NCI-H2171 treated with DMSO at 0.1 percent for 48 hours (cell line): ENCODE results near the gene CEP85.

Experiments
- DNase-seq: peaks from one replicate; lab custom pipeline; 2025; lab: John Stamatoyannopoulos, UW

CEP85 gene

GRCh38 chr1:26233903-26234643, at the start of gene CEP85:
Gene CEP85, plus strand, starts transcription at chr1:26234200. Its CDS starts 5,584 bp downstream, at chr1:26239784.
- DNase-seq, result peak; percentile 98

- DNase-seq, result no peak
Measured at GRCh38 chr1:26184883-26185282, 49.1 kb upstream of the CEP85 start.

GRCh38 chr1:26187882-26188281, 46.1 kb upstream of the CEP85 start:
- no peak for DNase-seq

- DNase-seq, result no peak
Measured at GRCh38 chr1:26188477-26188876, 45.5 kb upstream of the CEP85 start.

GRCh38 chr1:26189331-26189730, 44.7 kb upstream of the CEP85 start:
- no peak for DNase-seq

DNA sequence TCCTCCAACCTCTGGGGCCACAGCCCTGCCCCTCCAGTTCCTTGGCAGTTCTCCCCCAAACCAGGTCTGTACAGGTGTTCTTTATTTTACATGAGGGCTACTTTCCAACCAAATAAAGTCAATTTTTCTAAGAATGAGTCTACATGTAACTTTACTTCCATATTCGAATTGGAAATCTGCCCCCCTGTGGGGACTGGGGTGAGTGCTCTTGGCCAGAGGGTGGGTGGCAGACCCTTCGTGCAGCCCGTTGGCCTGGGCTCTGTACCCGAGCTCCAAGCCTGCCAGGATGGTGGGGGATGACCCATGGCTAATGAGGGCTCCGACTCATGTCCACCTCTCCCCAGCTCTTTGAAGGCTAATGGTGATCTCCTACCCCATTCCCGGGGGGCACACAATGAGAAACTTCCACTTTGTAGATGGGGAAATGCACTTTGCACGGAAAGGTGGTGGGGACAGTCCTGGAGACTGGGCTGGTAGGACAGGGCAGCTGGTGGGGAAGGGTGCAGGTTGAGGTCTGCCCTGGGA, 44.2 kb upstream of the CEP85 start:
- DNase-seq, result no peak

GRCh38 chr1:26190373-26190987, 43.5 kb upstream of the CEP85 start, which contains the start of gene CATSPER4:
Gene CATSPER4, plus strand, starts transcription at chr1:26190602. Its CDS starts 26 bp downstream, at chr1:26190628.
- no peak for DNase-seq

GRCh38 chr1:26191739-26192138, 42.3 kb upstream of the CEP85 start:
- no peak for DNase-seq

DNA sequence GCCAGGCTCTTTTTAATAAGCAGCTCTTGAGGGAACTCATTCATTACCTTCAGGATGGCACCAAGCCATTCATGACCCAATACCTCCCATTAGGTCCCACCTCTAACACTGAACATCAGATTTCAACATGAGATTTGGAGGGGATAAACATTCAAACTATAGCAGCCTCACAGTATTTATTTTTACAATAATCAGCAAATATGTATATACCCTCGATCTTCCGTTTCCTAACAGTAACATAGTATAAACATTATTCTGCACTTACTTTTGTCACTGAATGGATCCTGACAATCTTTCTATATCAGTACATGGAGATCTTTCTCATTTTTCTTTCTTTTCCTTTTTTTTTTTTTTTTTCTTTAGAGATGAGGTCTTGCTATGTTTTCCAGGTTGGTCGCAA, 38.2 kb upstream of the CEP85 start:
- no peak for DNase-seq

- no peak for DNase-seq
Measured at GRCh38 chr1:26197301-26197700, 36.7 kb upstream of the CEP85 start.

- no peak for DNase-seq
Measured at GRCh38 chr1:26197813-26198212, 36.2 kb upstream of the CEP85 start.

GRCh38 chr1:26200413-26200812, 33.6 kb upstream of the CEP85 start:
- no peak for DNase-seq

DNA sequence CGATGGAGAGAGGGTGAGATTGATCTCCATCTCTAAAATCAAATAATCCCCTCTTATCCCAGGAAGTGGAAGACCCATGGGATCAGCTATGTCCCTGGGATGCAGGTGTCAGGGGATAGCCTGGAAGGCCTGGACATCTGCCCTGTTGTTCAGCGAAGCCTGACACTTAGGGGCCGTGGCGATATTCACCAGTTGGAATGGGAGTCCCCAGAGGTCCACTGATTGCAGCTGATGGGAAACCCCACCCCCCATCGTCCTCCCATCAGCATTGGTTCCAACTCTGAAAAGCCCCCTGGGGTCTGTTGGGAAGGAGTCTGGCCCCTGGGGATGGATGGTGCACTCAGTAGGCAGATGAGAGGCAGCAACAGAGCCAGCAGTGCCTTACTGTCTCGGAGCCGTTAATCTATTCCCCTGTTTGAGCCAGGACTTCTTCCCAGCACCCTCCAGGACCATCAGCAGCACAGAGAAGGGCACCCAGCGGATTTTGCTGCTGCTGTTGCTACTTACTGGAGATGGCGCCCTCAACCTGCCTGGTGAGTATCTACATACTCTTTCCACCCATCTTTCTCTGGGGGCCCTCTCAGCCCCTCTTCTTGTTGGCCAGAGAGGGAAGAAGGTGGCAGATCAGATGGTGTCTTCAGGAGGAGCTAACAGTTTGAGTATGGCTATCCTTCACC, 30.2 kb upstream of the CEP85 start:
- DNase-seq, result no peak

- DNase-seq, result peak; percentile 80
Measured at GRCh38 chr1:26210147-26210870, 23.7 kb upstream of the CEP85 start.

DNA sequence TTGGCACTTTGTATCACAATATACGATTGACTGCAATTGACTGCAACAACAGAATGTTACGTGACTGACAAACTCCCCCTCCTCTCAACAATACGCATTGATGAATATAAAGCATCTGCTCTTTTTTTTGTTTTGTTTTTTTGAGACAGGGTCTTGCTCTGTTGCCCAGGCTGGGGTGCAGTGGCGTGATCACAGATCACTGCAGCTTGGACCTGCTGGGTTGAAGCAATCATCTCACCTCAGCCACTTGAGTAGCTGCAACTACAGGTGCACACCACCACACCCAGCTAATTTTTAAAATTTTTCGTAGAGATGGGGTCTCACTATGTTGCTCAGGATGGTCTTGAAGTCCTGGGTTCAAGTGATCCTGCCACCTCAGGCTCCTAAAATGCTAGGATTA, 21.3 kb upstream of the CEP85 start:
- no peak for DNase-seq

- DNase-seq, result no peak
Measured at GRCh38 chr1:26213335-26213905, 20.6 kb upstream of the CEP85 start.

DNA sequence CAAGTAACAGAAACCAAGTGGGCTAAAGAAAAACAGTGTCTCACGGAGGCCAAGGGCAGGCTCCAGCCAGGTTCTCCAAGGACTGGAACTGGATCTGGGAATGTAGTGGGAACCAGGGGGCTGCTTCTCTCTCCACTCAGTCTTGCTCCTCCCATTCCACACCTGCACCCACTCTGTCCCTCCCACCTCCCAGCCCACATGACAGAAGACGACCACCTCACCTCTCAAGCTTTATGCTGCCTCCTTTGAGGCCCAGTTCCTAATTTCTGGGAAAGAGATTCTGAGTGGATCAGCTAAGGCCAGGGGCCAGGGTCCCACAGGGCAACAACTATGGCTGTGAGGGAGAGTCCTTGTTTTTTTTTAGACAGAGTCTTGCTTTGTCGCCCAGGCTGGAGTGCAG, 18.8 kb upstream of the CEP85 start:
- DNase-seq, result no peak

DNA sequence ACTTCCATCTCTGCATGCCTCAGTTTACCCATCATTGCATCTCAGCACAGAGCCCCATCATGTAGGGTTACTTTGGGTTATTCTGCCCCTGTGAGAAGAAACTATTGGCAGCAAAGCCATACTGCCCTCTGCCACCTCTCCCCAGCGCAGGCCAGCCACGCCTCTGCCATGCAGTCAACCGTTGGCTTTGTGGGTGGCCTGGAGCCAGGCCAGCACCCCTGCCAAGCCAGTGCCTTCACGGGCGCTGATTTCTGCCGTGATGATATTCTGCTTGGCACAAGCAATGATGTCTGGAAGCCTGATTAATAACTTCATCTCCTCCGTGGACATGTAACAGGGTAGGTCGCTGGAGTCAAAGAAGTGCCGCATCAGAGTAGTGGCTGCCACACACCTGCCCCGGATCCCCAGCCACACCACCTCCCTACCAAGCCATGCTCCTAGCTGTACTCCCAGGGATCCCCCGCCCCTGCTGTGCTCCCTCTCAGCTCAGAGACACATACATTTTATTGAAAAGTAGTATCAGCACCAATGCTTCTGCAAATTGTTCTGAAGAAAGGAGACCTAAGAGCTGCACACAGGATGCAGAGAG, 15.0 kb upstream of the CEP85 start:
- no peak for DNase-seq

DNA sequence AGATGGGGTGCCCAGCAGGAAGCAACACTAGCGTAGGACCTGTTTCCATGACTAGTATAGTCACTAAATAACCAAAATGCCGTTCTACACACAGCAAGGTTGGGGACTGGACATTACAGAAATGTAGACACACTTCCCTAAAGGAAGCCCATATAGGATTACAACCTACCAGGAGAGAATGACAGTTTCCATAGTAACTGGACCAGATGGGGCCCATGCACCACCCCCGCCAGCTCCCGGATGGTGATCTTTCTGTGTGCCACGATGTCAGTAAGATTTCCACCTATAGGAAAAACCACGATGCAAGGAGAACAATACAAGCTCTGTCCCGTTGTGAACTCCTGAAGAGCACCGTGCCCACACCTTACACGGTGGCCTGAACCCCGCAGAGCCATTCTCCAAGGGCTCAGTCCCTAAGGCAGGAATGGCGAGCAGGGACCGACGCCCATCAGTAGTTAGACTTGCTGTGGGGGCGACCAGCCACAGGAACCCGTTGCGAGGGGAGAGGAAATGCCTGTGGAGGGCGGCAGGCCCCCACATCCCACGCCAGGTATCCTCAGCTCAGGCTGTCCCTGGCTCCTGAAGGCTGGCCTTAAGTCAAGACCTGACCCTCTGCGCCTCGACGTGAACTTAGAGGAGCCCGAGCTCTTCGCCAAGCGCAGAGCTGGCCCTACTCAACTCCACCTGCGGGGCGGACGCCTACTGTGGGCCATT, 13.6 kb upstream of the CEP85 start:
- peak; percentile 61 for DNase-seq

DNA sequence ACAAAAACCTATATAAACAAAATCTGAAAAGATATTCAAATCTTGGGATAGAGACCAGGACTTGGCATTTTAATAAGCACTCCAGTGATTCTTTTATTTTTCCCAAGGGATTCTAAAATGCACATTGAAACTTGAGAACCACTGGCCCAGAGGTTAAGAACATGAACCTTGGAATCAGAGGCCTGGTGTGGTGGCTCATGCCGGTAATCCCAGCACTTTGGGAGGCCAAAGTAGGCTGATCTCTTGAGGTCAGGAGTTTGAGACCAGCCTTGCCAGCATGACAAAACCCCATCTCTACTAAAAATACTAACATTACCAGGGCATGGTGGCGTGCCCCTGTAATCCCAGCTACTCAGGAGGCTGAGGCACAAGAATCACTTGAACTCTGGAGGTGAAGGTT, 12.9 kb upstream of the CEP85 start:
- DNase-seq, result no peak

- DNase-seq, result no peak
Measured at GRCh38 chr1:26224606-26225005, 9.4 kb upstream of the CEP85 start.
